ENCODE results near the gene IQCN.

IQCN gene

DNA sequence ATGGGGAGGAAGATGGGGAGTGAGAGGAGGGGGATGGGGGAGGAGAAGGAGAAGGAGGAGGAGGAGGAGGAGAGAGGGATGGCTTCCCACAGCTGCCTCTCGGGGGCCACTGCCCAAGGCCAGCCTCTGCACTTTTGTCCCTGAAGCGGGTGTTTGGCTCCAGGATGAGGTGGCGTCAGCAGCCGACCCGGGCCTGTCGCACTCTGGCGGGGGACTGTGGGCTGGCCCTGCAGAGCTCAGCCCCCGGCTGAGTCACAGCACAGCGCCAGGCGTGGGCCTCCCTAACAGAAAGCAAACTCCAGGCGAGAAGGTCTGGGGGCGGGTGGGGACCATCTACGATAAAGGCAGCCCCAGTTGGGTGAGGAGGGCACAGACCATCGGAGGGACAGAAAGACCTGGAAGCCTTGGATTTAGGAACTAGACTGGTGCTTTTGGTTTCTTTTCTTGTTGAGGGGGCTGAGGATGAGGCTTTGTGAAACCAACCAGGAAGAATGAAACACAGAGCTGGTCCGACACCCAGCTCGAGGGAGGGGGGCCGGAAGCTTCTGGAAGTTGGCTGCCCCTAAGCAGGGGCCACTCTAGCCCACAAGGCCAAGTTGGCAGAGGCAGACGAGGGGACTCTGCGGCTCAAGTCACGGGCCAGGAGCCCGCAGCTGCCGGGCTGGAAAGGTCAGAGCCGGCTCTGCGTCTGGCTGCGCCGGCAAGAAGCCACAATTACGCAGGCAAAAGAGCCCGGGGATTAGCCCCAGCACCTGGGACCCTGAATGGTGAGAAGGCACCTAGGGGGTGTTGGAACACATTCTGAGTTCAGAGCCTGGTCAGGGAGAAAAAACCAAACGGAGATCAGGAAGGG, 30.4 kb upstream of the IQCN start:
- no peak for DNase-seq

DNA sequence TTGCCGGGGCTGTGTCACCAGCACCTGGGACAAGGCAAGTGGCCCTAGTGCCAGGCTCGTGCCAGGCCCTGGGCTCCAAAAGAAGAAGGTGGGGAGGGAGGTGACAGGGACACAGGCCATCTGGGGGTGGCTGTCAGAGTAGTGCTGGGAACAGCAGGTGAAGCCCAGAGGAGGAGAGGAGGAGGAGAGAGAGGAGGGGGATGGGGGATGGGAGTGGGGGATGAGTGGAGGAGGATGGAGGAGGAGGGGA, 29.9 kb upstream of the IQCN start:
- DNase-seq: peak; percentile 39

DNA sequence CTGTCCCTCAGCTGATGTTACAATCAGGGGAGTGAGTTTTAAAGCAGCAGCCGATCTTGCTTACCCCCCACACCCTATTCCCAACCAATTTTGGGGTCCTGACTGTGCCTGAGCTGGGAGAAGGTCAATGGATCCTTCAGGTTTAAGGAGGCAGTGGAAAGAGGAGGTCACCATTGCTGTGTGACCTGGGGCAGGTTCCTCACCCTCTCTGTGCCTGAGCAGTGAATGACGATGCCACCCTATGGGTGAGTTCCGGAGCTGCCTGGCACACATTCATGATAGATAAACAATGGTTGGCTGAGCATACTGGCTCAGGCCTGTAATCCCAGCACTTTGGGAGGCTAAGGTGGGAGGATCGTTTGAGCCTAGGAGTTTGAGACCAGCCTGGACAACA, 27.5 kb upstream of the IQCN start:
- DNase-seq: no peak

DNA sequence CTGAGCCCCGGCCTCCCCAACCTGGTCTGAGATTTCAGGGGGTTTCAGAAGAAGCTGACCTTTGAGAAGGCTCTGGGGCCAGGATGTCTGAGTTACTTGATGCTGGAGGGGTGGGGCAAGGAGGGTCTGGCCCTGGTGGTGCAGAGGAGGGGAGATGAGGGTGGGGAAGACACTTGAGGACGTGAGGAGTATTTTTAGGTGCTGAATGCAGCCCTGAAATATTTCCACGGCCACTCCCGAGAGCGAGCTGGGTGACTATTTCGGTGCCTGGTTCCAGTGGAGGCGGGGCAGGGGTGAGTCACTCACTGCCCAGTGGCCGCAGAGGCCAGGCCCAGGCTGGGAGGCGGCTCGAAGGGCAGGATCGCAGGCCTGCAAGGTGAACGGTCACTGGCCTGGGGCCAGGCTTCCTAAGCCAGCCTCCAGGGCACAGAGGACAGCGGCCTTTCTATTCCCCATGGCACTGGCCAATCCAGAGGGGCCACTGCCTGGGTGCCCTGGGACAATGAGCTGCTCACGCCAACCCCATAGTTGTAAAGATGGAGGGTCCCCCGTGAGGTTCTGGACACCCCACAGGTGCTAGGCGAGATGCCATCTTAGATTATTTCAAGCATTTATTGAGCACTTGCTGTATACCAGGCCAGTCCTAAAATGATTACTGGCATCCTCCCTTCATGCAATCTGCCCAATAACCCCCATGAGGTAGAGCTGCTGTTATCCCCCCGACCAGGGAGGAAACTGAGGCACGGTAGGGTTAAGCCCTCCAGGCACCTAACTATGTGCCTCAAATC, 26.9 kb upstream of the IQCN start:
- DNase-seq: no peak

DNA sequence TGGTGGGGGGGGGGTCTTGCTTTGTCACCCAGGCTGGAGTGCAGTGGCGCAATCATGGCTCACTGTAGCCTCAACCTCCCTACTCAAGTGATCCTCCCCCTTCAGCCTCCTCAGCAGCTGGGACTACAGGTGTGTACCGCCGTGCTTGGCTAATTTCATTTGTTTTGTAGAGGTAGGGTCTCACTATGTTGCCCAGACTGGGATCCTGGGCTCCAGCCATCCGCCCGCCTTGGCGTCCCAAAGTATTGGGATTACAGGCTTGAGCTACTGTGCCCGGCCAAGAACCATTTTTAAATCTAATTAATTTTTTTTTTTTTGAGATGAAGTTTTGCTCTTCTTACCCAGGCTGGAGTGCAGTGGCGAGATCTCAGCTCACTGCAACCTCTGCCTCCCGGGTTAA, 25.4 kb upstream of the IQCN start:
- DNase-seq: no peak

DNA sequence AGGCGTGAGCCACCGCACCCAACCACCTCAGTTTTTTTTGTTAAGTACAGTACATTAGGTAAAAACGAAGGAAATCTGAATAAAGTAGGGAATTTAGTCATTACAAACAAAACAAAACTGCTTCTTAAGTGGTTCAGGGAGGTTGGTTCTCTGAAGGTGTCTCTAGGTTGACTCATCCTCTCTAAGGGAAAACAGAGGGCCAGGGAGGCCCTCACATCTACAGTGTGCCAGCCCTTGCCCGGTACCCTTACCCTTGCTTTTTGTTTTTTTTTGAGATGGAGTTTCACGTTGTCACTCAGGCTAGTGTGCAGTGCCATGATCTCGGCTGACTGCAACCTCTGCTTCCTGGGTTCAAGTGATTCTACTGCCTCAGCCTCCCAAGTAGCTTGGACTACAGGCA, 24.3 kb upstream of the IQCN start:
- no peak for DNase-seq

DNA sequence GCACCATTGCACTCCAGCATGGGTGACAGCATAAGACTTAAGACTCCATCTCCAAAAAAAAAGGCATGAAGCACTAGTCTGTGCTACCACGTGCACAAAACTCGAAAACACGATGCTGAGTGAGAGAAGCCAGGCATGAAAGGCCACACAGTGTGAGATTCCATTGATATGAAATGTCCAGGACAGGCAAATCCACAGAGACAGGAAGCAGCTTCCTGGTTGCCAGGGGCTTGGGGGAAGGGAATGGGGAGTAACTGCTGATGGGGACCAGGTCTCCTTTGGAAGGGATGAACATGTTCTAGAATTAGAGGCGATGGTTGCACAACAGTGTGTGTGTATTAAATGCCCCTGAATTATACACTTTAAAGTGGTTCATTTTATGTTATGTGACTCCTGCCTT, 23.1 kb upstream of the IQCN start:
- DNase-seq: no peak

DNA sequence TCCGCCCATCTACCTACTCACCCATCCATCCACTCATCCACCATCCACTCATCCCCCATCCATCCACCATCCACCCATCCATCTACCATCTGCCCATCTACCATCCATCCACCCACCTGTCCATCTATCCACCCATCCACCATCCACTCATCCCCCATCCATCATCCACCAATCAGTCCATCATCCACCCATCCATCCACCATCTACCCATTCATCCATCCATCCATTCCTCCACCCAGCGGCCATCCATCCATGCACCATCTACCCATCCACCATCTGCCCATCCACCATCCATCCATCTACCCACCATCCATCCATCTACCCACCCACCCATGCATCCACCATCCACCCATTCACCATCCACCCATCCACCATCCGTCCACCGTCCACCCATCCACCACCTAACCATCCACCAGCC, 20.8 kb upstream of the IQCN start:
- DNase-seq: no peak

DNA sequence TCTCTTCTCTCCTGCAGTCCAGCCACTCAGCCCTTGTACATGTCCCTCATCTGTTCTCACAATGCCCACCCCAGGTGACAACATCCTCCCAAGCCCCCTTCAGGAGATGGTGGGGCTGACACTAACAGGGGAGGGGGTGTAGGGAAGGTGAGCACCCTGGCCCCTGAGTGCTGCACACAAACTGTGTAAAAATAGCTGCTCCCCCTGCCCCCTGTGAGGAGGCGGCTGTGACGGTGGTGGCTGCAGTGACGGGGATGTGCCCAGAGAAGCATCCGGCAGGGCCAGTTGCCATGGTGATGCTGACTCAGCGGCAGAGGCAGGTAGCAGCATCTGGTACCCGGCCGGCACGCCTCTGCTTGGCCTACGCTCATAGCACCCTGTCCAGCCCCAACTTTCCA, 20.2 kb upstream of the IQCN start:
- peak; percentile 47 for DNase-seq

DNA sequence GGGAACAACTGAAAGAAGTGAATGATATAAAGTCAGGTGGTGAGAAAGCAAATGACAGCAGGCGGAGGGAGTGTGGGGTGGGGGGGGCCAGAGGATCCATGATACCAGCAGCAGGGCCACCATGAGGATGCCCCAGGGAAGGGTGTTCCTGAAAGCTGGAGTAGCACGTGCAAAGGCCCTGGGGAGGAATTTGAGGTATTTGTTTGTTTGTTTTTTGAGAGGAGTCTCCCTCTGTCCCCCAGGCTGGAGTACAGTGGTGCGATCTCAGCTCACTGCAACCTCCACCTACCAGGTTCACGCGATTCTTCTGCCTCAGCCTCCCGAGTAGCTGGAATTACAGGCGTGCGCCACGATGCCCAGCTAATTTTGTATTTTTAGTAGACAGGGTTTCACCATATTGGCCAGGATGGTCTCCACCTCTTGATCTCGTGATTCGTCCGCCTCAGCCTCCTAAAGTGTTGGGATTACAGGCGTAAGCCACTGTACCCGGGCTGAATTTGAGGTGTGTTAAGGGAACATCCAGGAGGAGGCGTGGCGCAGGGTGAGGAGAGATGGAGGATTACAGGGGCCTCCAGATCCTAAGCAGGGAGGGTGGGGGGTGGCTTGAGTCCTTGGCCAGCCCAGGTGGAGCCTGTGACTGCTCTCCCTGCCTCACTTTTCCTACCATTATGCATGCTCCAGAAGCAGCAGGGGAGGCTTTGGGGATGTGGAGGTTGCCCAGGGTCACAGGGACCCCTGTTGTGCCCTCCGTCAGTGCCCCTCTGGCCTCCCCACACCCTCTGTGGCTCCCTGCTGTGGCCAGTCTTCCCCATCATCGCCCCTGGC, 19.6 kb upstream of the IQCN start:
- no peak for DNase-seq

DNA sequence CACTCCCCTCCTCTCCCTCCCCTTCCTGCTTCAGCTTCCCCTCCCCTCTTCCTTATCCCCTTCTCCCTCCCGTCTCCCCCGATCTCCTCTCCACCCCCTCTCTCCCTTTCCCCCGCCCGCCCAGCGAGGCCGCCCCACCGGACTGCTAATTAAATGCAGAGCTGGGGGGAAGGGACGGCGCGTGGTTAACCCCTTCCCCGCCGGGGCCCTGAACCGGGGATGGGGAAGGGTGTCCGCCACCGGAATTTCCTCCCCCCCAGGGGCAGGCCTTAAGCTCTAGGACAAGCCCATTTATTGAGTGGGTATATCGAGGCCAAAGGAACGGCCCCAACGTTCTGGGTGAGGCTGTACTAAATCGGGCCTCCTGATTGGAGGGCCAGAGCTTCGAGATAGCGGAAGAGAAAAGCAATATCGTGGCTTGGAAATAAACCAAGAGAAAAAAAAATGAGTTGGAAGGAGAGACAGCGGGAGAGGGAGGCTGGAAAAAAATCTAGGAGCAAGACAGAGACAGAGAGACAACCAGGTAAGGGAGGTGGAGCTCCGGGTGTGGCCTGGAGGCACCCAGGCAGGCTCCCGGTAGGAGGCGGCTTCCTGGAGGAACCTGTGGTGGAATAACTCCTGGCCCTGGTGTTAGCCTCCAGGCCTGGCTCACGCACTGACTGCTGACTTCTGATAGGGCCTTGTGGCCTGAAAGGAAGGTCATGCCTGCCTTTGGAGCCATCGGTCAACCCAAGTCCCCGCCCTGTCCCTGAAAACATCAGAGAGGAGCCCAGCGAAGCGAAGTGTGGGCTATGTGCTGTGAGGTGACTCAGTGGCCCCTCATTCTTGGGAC, 18.8 kb upstream of the IQCN start:
- DNase-seq: peak; percentile 51

DNA sequence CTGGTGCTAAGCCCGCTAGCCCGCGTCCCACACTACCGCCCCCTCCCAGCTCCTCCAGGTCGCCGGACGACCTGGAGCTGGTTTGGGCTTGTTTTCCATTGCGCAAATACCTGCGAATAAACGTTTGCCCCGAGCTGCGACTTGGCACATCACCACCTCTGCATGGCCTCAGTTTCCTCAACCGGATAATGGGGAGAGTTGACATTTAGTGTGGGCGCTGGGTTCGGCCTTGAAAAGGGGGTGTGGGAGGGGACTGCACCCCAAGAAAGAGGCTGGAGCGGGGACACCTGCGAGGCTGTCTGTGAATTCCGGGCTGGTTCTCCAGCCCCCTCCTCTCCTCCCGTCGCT, 18.2 kb upstream of the IQCN start:
- no peak for DNase-seq

DNA sequence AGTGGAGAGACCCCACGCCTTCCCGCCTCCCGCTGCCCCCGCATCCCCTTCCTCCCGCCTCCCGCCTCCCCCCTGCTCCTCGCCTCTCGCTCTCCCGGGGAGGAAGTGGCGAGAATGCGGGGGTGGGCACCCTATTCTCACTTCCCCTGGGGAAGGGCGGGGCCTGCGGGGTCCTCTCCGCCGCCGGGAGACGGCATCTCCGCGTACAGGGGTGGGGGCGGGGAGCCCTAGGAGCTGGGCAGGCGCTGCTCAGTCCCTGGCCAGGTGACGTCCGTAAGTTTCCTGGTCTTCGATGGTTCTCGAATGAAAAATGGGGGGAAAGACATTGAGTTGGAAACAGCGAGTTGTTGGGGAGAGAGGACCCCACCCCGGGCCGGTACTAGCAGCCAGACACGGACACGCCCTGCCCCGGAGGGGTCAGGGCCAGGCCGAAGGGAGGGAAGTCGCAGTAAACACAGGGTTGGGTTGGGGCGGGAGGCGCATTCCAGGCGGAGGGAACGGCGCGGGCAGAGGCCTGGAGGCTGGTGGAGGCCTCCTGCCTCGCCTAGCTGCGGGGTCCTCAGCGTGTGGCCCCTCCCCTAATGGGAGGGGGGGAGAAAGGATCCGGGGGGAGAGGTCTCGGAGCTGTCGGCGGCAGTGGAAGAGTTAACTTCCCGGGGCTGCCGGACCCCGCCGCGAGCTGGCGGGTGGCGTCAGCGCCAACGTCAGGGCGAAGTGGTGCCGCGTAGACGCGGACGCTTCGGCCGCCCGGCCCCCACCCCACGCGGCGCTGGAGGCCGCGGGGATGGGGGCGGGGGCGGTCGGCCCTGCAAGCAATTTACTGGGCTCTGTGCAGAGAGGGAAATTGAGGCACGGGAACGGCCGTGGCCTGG, 17.6 kb upstream of the IQCN start:
- no peak for DNase-seq

DNA sequence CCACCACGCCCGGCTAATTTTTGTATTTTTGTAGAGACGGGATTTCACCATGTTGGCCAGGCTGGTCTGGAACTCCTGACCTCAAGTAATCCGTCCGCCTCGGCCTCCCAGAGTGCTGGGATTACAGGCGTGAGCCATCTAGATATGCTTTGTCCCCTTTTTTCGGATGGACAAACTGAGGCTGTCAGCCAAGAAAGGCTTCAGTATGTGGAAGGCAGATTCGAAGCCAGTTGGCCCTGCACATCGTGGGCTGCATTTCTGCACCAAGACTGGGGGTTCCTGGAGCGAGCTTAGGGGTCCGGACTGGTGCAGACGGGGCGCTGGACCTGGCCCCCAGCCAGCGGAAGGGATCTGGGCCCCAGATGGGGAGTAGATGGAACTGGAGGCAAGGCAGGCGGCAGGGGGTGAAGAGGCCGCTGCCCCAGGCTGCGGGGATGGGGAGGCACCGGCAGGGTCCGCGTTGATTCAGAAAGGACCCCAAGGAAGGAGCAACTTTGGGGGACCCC, 16.8 kb upstream of the IQCN start:
- DNase-seq: no peak

DNA sequence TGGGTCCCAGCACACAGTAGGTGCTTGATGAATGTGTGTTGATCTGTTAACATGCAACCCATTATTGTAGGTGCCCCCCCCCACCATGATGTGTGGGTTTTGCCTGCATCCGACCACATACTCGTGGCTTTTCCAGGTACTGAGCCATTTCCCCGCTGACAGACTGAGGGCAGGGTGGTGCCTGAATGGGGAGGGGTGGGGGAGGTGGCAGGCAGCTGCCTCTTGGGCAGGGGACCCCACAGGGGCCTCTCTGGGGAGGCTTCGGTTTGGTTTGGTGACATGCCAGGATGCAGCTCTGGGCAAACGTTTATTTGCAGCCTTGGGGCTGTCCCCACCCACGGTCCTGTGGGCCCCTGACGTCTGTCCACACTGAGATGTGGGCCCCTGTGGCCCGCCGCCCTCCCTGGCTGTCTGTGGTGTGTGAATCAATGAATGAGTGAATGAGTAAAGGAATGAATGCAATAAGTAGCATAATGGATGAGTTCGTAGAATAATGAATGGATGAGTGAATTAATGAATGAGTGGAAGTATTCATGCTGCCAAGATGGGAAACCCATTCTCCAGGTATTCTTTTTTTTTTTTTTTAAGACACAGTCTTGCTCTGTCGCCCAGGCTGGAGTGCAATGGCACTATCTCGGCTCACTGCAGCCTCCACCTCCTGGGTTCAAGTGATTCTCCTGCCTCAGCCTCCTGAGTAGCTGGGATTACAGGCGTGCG, 16.2 kb upstream of the IQCN start:
- no peak for DNase-seq

DNA sequence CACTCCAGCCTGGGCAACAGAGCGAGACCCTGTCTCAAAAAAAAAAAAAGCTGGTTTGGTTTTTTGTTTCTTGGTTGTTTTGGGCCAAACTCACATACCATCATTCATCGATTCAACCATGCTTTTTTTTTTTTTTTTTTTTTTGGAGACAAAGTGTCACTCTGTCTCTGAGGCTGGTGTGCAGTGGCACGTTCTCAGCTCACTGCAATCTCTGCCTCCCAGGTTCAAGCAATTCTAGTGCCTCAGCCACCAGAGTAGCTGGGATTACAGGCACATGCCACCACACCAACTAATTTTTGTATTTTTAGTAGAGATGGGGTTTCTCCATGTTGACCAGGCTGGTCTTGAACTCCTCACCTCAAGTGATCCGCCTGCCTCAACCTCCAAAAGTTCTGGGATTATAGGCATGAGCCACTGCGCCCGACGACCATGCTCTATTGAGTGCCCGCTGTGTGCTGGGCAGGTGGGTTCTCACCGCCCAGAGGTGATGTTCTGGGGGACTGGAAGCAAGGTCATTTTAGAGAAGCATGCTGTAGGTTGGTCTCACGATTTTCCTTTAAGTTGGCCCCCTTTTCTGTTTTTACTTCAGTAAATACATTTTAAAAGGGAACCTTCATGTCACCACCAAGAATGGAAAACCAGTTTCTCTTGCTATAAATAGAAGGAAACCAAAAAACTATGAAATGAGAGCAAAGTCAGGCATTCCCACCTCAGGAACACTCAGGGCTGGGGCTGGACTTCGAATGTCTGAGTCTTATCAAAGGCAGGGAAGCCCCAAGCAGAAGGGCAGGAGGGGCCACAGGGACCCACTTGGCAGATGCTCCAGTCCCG, 15.4 kb upstream of the IQCN start:
- DNase-seq: no peak

DNA sequence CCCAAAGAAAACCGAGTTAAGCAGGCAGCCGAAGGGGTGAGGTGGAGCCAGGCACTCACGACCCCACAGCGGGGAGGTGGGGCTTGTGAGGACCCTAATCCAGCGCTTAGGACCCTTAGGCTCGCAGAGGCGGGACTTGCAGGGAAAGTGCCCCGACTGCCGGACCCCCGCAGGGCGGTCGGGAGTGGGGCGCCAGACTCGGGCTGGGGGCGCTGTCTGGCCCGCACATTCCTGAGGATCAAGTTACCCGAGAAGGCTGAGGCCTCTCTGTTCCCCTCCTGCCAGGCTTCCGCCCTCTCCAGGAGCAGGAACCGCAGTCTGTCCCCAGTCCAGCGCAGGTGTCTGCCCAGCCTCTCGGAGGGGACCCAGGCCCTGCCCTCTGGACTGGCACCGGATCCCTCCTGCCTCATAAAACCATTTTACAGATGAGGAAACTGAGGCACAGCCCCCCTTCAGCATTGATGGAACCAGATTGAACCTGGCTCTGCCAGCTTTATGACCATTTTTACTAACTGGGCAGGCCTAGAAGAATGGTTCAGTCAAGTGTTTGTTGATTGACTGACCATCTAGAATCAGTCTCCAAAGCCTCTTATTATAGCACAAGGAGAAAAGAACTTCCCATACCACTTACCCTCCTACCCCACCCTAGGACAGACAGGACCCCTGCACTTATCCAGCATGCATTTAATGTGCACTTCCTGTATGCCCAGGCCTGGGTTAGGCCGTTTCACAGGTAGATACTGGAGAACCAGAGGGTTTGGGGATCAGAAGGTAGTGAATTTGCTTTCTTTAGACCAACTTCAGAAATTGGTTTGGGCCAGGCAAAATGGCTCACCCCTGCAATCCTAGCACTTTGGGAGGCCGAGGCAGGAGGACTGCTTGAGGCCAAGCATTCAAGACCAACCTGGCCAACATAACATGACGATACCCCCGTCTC, 13.9 kb upstream of the IQCN start:
- DNase-seq: no peak

DNA sequence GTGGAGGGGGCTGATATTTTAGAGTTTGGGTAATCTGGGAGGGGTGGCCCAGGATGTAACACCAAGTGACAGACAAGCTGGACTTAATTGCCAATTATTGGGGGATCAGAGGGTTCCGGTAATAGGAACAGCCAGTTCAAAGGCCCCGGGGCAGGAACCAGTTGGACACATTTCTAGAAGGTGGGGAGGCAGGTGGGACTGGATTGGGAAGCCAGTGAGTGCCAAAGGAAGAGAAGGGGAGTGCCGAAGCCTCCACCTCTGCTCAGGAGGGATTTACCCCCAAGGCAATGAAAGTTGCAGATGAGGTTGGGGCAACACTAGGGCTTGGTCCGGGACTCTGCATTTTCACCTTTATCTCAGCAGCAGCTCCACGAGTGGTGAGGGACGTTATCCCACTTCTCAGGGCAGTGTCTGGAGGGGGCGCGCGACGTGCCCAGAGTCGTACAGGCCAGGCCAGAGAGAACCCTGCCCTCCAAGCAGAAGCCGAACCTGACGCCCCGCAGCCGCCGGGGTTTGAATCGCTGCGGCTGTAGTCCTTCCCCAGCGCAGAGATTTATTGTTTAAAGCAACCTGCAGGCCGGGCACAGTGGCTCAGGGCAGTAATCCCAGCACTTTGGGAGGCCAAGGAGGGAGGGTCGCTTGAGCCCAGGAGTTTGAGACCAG, 12.9 kb upstream of the IQCN start:
- no peak for DNase-seq

All from NCI-H2171 treated with DMSO at 0.1 percent for 48 hours (cell line).